ENCODE measurements around the gene PTPRU. TPM values are rescaled to one million over a fixed set of nuclear protein-coding genes. Genes with fewer than 3 reads are reported as not detected.

Gene PTPRU
- total RNA-seq, 2 donors from 2014 or later: 28.7 to 47.8 TPM

DNA sequence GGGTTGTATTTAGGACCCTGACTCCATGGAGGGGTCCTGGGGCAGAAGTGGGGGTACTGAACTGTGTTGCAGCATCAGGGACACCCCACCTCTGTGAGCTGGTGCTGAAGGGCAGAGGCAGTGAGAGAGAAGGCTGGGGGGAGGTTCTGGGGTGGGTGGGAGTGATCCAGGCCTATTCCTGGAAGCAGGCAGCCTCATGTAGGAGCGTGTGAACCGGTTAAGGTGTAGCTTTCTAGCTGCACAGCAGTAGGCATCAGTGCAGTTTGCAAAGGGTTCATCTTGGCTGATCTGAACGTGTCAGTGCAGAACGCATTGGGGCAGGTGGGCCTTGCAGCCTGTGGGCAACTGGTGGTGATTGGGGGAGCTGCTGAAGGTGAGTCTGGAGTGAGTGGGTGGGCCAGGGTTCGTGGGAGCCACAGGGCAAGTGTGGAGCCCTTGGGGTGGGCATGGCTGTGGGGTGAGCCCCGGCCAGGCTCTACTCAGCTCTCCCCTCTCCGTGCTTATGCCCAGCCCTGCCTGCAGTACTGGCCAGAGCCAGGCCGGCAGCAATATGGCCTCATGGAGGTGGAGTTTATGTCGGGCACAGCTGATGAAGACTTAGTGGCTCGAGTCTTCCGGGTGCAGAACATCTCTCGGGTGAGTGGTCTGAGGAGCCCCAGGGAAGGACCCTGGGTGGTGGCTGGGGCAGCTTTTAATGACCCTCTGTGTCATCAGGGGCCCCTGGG is 86.7 kb downstream of the PTPRU start:
- Histone ChIP-seq H3K36me3 (peaks cover 5% of the 10 kb centered on the region), H3K4me3 (no peak overlapping the region), H3K27me3 (replicated peaks; ENCODE audit: insufficient read depth) (no peaks in the 10 kb centered on the region), H3K27ac (no peak overlapping the region), H3K9me3 (no peaks in the 10 kb centered on the region), H3K4me1 (ENCODE audit: control insufficient read depth in 1 of 2, low read depth in 2 of 2) (no peaks in the 10 kb centered on the region)
- ATAC-seq (ENCODE audit: insufficient number of reproducible peaks, low FRiP score, low read depth): no peak
- no peak for DNase-seq (ENCODE audit: low spot score)
- TF ChIP-seq, protein P1, sequence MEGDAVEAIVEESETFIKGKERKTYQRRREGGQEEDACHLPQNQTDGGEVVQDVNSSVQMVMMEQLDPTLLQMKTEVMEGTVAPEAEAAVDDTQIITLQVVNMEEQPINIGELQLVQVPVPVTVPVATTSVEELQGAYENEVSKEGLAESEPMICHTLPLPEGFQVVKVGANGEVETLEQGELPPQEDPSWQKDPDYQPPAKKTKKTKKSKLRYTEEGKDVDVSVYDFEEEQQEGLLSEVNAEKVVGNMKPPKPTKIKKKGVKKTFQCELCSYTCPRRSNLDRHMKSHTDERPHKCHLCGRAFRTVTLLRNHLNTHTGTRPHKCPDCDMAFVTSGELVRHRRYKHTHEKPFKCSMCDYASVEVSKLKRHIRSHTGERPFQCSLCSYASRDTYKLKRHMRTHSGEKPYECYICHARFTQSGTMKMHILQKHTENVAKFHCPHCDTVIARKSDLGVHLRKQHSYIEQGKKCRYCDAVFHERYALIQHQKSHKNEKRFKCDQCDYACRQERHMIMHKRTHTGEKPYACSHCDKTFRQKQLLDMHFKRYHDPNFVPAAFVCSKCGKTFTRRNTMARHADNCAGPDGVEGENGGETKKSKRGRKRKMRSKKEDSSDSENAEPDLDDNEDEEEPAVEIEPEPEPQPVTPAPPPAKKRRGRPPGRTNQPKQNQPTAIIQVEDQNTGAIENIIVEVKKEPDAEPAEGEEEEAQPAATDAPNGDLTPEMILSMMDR (IDR thresholded peaks at IDR 0.05): no peak

DNA sequence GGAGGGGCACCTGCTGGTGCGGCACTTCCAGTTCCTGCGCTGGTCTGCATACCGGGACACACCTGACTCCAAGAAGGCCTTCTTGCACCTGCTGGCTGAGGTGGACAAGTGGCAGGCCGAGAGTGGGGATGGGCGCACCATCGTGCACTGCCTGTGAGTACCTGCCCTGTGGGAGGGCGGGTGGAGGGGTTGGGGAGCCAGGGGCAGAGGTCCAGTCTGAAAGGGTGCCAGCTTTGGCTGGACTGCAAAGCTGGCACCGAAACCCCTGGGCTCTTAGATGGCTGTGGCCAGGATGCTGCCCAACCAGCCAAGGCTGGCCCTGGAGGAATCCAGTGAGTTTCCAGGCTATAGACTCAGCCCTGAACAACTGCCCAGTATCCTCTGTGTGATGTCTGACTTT is 87.3 kb downstream of the PTPRU start:
- H3K27ac ChIP-seq: no peak overlapping the region
- ATAC-seq (ENCODE audit: insufficient number of reproducible peaks, low FRiP score, low read depth): no peak
- DNase-seq (ENCODE audit: low spot score): no peak
- no peaks in the 10 kb centered on the region for H3K27me3 ChIP-seq (replicated peaks; ENCODE audit: insufficient read depth)
- no peaks in the 10 kb centered on the region for H3K9me3 ChIP-seq
- H3K4me1 ChIP-seq (ENCODE audit: control insufficient read depth in 1 of 2, low read depth in 2 of 2): no peaks in the 10 kb centered on the region
- H3K4me3 ChIP-seq: no peak overlapping the region
- peaks cover 5% of the 10 kb centered on the region for H3K36me3 ChIP-seq
- TF ChIP-seq, protein P1 (IDR thresholded peaks at IDR 0.05): no peak

DNA sequence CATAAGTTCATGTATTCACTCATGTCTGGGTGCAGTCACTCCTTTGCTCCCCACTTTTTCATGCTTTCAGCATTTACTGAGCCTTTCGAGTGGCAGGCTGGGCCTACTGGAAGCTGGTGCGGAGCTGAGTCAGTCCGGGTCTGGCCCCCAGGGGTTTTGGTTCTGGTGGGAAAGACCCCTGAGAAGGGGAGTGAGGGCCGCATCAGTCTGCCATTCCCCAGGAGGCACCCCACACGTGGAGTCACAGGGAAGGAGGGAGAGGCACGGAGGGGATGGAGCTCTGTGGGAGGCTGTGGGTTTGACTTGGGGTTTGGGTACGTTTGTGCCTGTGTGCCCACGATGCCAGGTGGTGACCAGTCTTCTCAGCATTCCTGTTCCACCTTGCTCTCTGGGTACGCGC is 87.9 kb downstream of the PTPRU start:
- no peaks in the 10 kb centered on the region for H3K9me3 ChIP-seq
- peaks cover 4% of the 10 kb centered on the region for H3K36me3 ChIP-seq
- no peaks in the 10 kb centered on the region for H3K4me1 ChIP-seq (ENCODE audit: control insufficient read depth in 1 of 2, low read depth in 2 of 2)
- no peak overlapping the region for H3K27ac ChIP-seq
- TF ChIP-seq, protein P1 (IDR thresholded peaks at IDR 0.05): no peak
- ATAC-seq (ENCODE audit: insufficient number of reproducible peaks, low FRiP score, low read depth) (no peak), DNase-seq (ENCODE audit: low spot score) (no peak)
- H3K27me3 ChIP-seq (replicated peaks; ENCODE audit: insufficient read depth): no peaks in the 10 kb centered on the region
- no peak overlapping the region for H3K4me3 ChIP-seq

DNA sequence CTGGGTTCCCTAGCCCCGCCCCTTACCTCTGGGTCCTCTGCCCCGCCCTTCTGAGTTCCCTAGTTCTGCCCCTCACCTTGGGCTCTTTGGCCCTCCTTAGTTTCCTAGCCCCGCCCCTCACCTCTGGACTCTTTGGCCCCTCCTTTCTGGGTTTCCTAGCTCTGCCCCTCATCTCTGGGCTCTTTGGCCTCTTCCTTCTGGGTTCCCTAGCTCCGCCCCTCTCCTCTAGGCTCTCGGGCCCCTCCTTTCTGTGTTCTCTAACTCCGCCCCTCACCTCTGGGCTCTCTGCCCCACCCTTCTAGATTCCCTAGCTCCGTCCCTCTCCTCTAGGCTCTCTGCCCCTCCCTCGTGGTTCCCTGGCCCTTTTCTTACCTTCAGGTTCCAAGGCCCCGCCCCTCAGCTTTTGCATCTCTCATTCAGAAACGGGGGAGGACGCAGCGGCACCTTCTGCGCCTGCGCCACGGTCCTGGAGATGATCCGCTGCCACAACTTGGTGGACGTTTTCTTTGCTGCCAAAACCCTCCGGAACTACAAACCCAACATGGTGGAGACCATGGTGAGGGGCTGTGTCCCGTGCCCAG is 88.5 kb downstream of the PTPRU start:
- Histone ChIP-seq H3K27me3 (replicated peaks; ENCODE audit: insufficient read depth) (no peaks in the 10 kb centered on the region), H3K27ac (no peak overlapping the region), H3K4me3 (no peak overlapping the region), H3K4me1 (ENCODE audit: control insufficient read depth in 1 of 2, low read depth in 2 of 2) (no peaks in the 10 kb centered on the region), H3K36me3 (no peaks in the 10 kb centered on the region), H3K9me3 (no peaks in the 10 kb centered on the region)
- DNase-seq (ENCODE audit: low spot score): no peak
- TF ChIP-seq, protein P1 (IDR thresholded peaks at IDR 0.05): no peak
- no peak for ATAC-seq (ENCODE audit: insufficient number of reproducible peaks, low FRiP score, low read depth)

DNA sequence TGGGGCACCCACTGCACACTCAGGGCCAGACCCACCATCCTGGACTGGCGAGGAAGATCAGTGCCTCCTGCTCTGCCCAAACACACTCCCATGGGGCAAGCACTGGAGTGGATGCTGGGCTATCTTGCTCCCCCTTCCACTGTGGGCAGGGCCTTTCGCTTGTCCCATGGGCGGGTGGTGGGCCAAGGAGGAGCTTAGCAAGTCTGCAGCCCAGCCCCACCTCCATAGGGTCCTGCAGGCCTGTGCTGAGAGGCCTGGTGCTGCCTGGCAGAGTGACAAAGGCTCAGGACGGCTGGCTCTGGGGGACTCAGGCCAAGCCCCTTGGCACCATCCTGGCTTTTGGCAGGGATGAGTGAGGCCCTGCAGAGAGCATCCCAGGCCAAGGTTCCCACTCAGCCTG is 89.4 kb downstream of the PTPRU start:
- H3K27ac ChIP-seq: no peak overlapping the region
- no peak for ATAC-seq (ENCODE audit: insufficient number of reproducible peaks, low FRiP score, low read depth)

More for the DNA sequence above, 89.4 kb downstream of the PTPRU start:
- H3K9me3 ChIP-seq: no peaks in the 10 kb centered on the region
- H3K4me1 ChIP-seq (ENCODE audit: control insufficient read depth in 1 of 2, low read depth in 2 of 2): no peaks in the 10 kb centered on the region
- H3K27me3 ChIP-seq (replicated peaks; ENCODE audit: insufficient read depth): no peaks in the 10 kb centered on the region
- H3K4me3 ChIP-seq: no peak overlapping the region
- DNase-seq (ENCODE audit: low spot score): no peak
- H3K36me3 ChIP-seq: no peaks in the 10 kb centered on the region
- TF ChIP-seq, protein P1 (IDR thresholded peaks at IDR 0.05): no peak

All from thoracic aorta (tissue), 2 donors.